ENCODE results near the gene INPP5D. TPM values are rescaled to one million over a fixed set of nuclear protein-coding genes. Genes with fewer than 3 reads are reported as not detected.
"Not testable (repeated sequence)": the region's sequence is repeated elsewhere in the genome, so short reads cannot be mapped to it uniquely, and the experiment has no call there.

INPP5D gene
- total RNA-seq, 3 donors from 2014 or later, result 18.4 to 20.3 (median 20.0) TPM

DNA sequence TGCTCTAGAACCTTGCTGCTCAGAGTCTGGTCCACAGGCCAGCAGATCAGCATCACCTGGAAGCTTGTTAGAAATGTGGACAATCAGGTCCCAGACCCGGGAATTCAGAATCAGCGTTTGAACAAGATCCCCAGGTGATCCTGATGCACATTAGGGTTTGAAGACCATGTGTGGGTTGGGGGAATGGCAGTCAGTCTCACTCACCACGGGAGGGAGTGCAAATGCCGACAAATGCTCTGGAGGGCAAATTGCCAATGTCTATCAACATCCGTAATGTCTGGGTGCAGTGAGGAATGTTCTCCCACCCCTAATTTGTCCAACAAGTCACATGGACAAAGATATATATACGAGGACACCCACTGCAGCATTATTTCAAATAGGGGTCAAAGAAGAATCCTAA is 34.5 kb downstream of the INPP5D start:
- intact Hi-C loops (cut with DNase I; ENCODE audit: low total_unique reads), result no loop called here
- Histone ChIP-seq H3K4me1 (no peaks in the 10 kb centered on the region), H3K4me3 (no peak overlapping the region), H3K27me3 (no peaks in the 10 kb centered on the region), H3K36me3 (no peaks in the 10 kb centered on the region), H3K9me3 (no peaks in the 10 kb centered on the region), H3K27ac (no peak overlapping the region)
- peak in 1 of 2 donors; percentile 3 for DNase-seq (ENCODE audit: low spot score in 2 of 2)
- TF ChIP-seq POLR2A (IDR thresholded peaks at IDR 0.05) (no peak), POLR2AphosphoS5 (IDR thresholded peaks at IDR 0.05) (no peak)

- TF ChIP-seq POLR2AphosphoS5 (IDR thresholded peaks at IDR 0.05), result no peak
- TF ChIP-seq POLR2A (IDR thresholded peaks at IDR 0.05), result no peak
- no peak for TF ChIP-seq CTCF (IDR thresholded peaks at IDR 0.05)
- Histone ChIP-seq H3K36me3 (no peaks in the 10 kb centered on the region), H3K4me1 (no peaks in the 10 kb centered on the region), H3K9me3 (no peaks in the 10 kb centered on the region), H3K27ac (no peak overlapping the region), H3K27me3 (no peaks in the 10 kb centered on the region), H3K4me3 (no peak overlapping the region)
- intact Hi-C loops (cut with DNase I; ENCODE audit: low total_unique reads), result no loop called here
- DNase-seq (ENCODE audit: low spot score in 2 of 2), result no peak
Observed at GRCh38 chr2:233096006-233096405, 35.9 kb downstream of the INPP5D start.

DNA sequence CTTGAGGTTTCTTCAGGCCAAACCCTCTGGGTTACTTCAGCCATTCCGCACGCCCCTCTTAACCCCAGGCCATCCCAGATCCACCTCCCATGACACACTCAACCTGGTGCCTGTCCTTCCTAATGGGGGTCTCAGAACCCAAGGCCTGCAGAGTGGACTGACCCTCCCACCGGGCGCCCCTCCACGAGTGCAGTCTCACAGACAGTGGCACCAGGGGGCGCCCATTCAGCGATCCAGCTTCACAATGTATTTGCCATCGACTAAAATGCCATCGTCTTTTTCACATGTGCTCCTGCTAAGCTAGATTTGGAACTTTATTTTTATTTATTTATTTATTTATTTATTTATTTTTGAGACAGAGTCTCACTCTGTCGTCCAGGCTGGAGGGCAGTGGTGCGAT is 38.5 kb downstream of the INPP5D start:
- DNase-seq (ENCODE audit: low spot score in 2 of 2), result no peak
- no peaks in the 10 kb centered on the region for H3K9me3 ChIP-seq
- no peak overlapping the region for H3K4me3 ChIP-seq
- H3K27me3 ChIP-seq, result no peaks in the 10 kb centered on the region
- H3K27ac ChIP-seq, result no peak overlapping the region
- no peaks in the 10 kb centered on the region for H3K36me3 ChIP-seq
- no peaks in the 10 kb centered on the region for H3K4me1 ChIP-seq
- intact Hi-C loops (cut with DNase I; ENCODE audit: low total_unique reads), result no loop called here
- TF ChIP-seq POLR2AphosphoS5 (IDR thresholded peaks at IDR 0.05) (no peak), CTCF (IDR thresholded peaks at IDR 0.05) (peak in 1 of 3 donors; percentile 16), POLR2A (IDR thresholded peaks at IDR 0.05) (no peak)

DNA sequence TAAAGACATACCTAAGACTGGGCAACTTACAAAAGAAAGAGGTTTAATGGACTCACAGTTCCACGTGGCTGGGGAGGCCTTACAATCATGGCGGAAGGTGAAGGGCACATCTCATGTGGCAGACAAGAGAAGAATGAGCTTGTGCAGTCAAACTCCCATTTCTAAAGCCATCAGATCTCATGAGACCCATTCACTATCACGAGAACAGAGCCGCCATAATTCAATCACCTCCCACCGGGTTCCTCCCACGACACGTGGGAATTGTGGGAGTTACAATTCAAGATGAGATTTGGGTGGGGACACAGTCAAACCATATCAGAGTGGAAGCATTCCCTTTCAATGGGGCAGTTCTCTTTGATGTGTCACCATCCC is 39.7 kb downstream of the INPP5D start:
- H3K27ac ChIP-seq; H3K36me3 ChIP-seq; H3K27me3 ChIP-seq; H3K4me3 ChIP-seq; DNase-seq (ENCODE audit: low spot score in 2 of 2); H3K9me3 ChIP-seq; intact Hi-C loops (cut with DNase I; ENCODE audit: low total_unique reads); H3K4me1 ChIP-seq: not testable (repeated sequence)

GRCh38 chr2:233100192-233100998 is 40.3 kb downstream of the INPP5D start:
- no peaks in the 10 kb centered on the region for H3K4me1 ChIP-seq
- H3K27ac ChIP-seq, result no peak overlapping the region
- intact Hi-C loops (cut with DNase I; ENCODE audit: low total_unique reads), result no loop called here
- H3K27me3 ChIP-seq, result no peaks in the 10 kb centered on the region
- DNase-seq (ENCODE audit: low spot score in 2 of 2), result no peak
- H3K9me3 ChIP-seq, result no peaks in the 10 kb centered on the region
- no peaks in the 10 kb centered on the region for H3K36me3 ChIP-seq
- TF ChIP-seq POLR2A (IDR thresholded peaks at IDR 0.05) (no peak), CTCF (IDR thresholded peaks at IDR 0.05) (no peak), POLR2AphosphoS5 (IDR thresholded peaks at IDR 0.05) (no peak)
- no peak overlapping the region for H3K4me3 ChIP-seq

GRCh38 chr2:233101141-233101540 is 41.0 kb downstream of the INPP5D start:
- intact Hi-C loops (cut with DNase I; ENCODE audit: low total_unique reads), result no loop called here

More at GRCh38 chr2:233101141-233101540, 41.0 kb downstream of the INPP5D start:
- no peak overlapping the region for H3K4me3 ChIP-seq
- no peak overlapping the region for H3K27ac ChIP-seq
- no peaks in the 10 kb centered on the region for H3K4me1 ChIP-seq
- no peak for DNase-seq (ENCODE audit: low spot score in 2 of 2)
- H3K9me3 ChIP-seq, result no peaks in the 10 kb centered on the region
- no peaks in the 10 kb centered on the region for H3K36me3 ChIP-seq
- TF ChIP-seq CTCF (IDR thresholded peaks at IDR 0.05) (no peak), POLR2A (IDR thresholded peaks at IDR 0.05) (no peak)
- no peaks in the 10 kb centered on the region for H3K27me3 ChIP-seq
